Dedifferentiated amniotic fluid mesenchymal stem cell (primary cell): Measurements from ENCODE around the gene C2orf78.
A peak's percentile ranks its signal among the peaks of the same experiment; 100 is the strongest.
"Not testable (repeated sequence)": the region's sequence is repeated elsewhere in the genome, so short reads cannot be mapped to it uniquely, and the experiment has no call there.

Experiments used
- DNase-seq: peaks from one replicate; pipeline ENCODE4 v3.0.0-alpha.2; 2016; ENCODE audit errors: extremely low spot score

C2orf78 gene

GRCh38 chr2:73783883-73784282 lies at the start of gene C2orf78:
Gene C2orf78, plus strand, starts transcription at chr2:73784183. Its CDS starts 127 bp downstream, at chr2:73784310.
- not testable (repeated sequence) for DNase-seq

- DNase-seq = no peak
Observed at GRCh38 chr2:73736378-73736777, 47.6 kb upstream of the C2orf78 start.

GRCh38 chr2:73736855-73737779 lies 46.9 kb upstream of the C2orf78 start, which contains the start of gene TPRKB:
Gene TPRKB, minus strand, starts transcription at chr2:73737345. Its CDS starts 2,776 bp downstream, at chr2:73734569.
- DNase-seq = peak; percentile 98

GRCh38 chr2:73739101-73739500 lies 44.9 kb upstream of the C2orf78 start:
- DNase-seq = no peak

GRCh38 chr2:73740767-73741166 lies 43.2 kb upstream of the C2orf78 start:
- no peak for DNase-seq

- no peak for DNase-seq
Observed at GRCh38 chr2:73746015-73746876, 37.7 kb upstream of the C2orf78 start.

- no peak for DNase-seq
Observed at GRCh38 chr2:73746877-73747208, 37.1 kb upstream of the C2orf78 start.

- no peak for DNase-seq
Observed at GRCh38 chr2:73749314-73749713, 34.7 kb upstream of the C2orf78 start.

- not testable (repeated sequence) for DNase-seq
Observed at GRCh38 chr2:73754332-73754731, 29.7 kb upstream of the C2orf78 start.

GRCh38 chr2:73759285-73759764 lies 24.7 kb upstream of the C2orf78 start:
- DNase-seq = no peak

GRCh38 chr2:73759904-73760303 lies 24.1 kb upstream of the C2orf78 start:
- DNase-seq = no peak

- DNase-seq = no peak
Observed at GRCh38 chr2:73762571-73762970, 21.4 kb upstream of the C2orf78 start.

GRCh38 chr2:73764945-73765344 lies 19.0 kb upstream of the C2orf78 start:
- DNase-seq = no peak

- DNase-seq = no peak
Observed at GRCh38 chr2:73766349-73766748, 17.6 kb upstream of the C2orf78 start.

- DNase-seq = no peak
Observed at GRCh38 chr2:73766994-73767393, 17.0 kb upstream of the C2orf78 start.

- DNase-seq = no peak
Observed at GRCh38 chr2:73770725-73771124, 13.3 kb upstream of the C2orf78 start.

- DNase-seq = no peak
Observed at GRCh38 chr2:73772819-73773218, 11.2 kb upstream of the C2orf78 start.

GRCh38 chr2:73776381-73776780 lies 7.6 kb upstream of the C2orf78 start:
- DNase-seq = no peak

GRCh38 chr2:73776869-73777519 lies 7.0 kb upstream of the C2orf78 start:
- DNase-seq = peak; percentile 20

- DNase-seq = not testable (repeated sequence)
Observed at GRCh38 chr2:73778867-73779466, 5.0 kb upstream of the C2orf78 start.

GRCh38 chr2:73779467-73780236 lies 4.3 kb upstream of the C2orf78 start, which contains the start of gene DUSP11:
Gene DUSP11, minus strand, starts transcription at chr2:73780103. Its CDS starts 129 bp downstream, at chr2:73779974.
- peak; percentile 94 for DNase-seq
